GM21526 (cell line): Measurements from ENCODE around the gene NVL.
A peak's percentile ranks its signal among the peaks of the same experiment; 100 is the strongest.

Experiments
- ATAC-seq: cut with Tn5 transposase; IDR thresholded peaks from one replicate; pipeline ENCODE4 v1.9.1; 2021; ENCODE audit warnings: moderate library complexity; ENCODE audit not compliant: unreplicated experiment, low FRiP score

The NVL gene

GRCh38 chr1:224201383-224201782 is 128.6 kb downstream of the NVL start:
- ATAC-seq: no peak

- ATAC-seq: no peak
Observed at GRCh38 chr1:224199679-224200078, 130.3 kb downstream of the NVL start.

GRCh38 chr1:224198572-224198971 is 131.4 kb downstream of the NVL start:
- ATAC-seq: no peak

GRCh38 chr1:224196813-224197600 is 133.0 kb downstream of the NVL start:
- ATAC-seq: no peak

GRCh38 chr1:224193319-224193966 is 136.5 kb downstream of the NVL start:
- no peak for ATAC-seq

- ATAC-seq: no peak
Observed at GRCh38 chr1:224192082-224192788, 137.7 kb downstream of the NVL start.

- no peak for ATAC-seq
Observed at GRCh38 chr1:224189561-224189960, 140.4 kb downstream of the NVL start.

GRCh38 chr1:224188286-224188685 is 141.7 kb downstream of the NVL start:
- no peak for ATAC-seq

- no peak for ATAC-seq
Observed at GRCh38 chr1:224185208-224185607, 144.8 kb downstream of the NVL start.

GRCh38 chr1:224183591-224184312 is 146.2 kb downstream of the NVL start:
- peak; percentile 39 for ATAC-seq

GRCh38 chr1:224182866-224183590 is 146.9 kb downstream of the NVL start, which contains the start of gene DEGS1:
Gene DEGS1, plus strand, starts transcription at chr1:224183240. Its CDS starts 97 bp downstream, at chr1:224183337.
- peak; percentile 61 for ATAC-seq

- ATAC-seq: peak; percentile 47
Observed at GRCh38 chr1:224182057-224182865, 147.7 kb downstream of the NVL start.

- no peak for ATAC-seq
Observed at GRCh38 chr1:224181453-224181810, 148.5 kb downstream of the NVL start.

GRCh38 chr1:224180783-224181452 is 149.1 kb downstream of the NVL start:
- ATAC-seq: no peak

GRCh38 chr1:224178894-224179293 is 151.1 kb downstream of the NVL start:
- no peak for ATAC-seq

GRCh38 chr1:224177356-224177999 is 152.5 kb downstream of the NVL start:
- no peak for ATAC-seq
